Measurements from ENCODE around the gene DIAPH1. TPM values are rescaled to one million over a fixed set of nuclear protein-coding genes. Genes with fewer than 3 reads are reported as not detected.
A peak's percentile ranks its signal among the peaks of the same experiment; 100 is the strongest.

DIAPH1 gene
- total RNA-seq, 1 donor from 2014 or later, result 64.1 TPM

- TF ChIP-seq POLR2AphosphoS5 (IDR thresholded peaks at IDR 0.05; ENCODE audit: insufficient read depth in 1 of 2, low read depth in 1 of 2) (no peak), POLR2A (IDR thresholded peaks at IDR 0.05) (no peak)
- TF ChIP-seq, protein P1, sequence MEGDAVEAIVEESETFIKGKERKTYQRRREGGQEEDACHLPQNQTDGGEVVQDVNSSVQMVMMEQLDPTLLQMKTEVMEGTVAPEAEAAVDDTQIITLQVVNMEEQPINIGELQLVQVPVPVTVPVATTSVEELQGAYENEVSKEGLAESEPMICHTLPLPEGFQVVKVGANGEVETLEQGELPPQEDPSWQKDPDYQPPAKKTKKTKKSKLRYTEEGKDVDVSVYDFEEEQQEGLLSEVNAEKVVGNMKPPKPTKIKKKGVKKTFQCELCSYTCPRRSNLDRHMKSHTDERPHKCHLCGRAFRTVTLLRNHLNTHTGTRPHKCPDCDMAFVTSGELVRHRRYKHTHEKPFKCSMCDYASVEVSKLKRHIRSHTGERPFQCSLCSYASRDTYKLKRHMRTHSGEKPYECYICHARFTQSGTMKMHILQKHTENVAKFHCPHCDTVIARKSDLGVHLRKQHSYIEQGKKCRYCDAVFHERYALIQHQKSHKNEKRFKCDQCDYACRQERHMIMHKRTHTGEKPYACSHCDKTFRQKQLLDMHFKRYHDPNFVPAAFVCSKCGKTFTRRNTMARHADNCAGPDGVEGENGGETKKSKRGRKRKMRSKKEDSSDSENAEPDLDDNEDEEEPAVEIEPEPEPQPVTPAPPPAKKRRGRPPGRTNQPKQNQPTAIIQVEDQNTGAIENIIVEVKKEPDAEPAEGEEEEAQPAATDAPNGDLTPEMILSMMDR (IDR thresholded peaks at IDR 0.05), result no peak
- Histone ChIP-seq H3K36me3 (peaks cover 0 to 21% of the 10 kb centered on the region in 2 donors), H3K27me3 (no peaks in the 10 kb centered on the region), H3K27ac (peak overlapping the region; percentile 68), H3K4me1 (peaks cover 20% of the 10 kb centered on the region), H3K4me3 (peak overlapping the region; percentile 57 to 61), H3K9me3 (no peaks in the 10 kb centered on the region)
- intact Hi-C loops (cut with DNase I), result no loop called here
- DNase-seq (ENCODE audit: extremely low spot score in 2 of 2), result no peak
These were observed 32.9 kb upstream of the DIAPH1 start for GRCh38 chr5:141651728-141652105.

- intact Hi-C loops (cut with DNase I), result no loop called here
- TF ChIP-seq POLR2A (IDR thresholded peaks at IDR 0.05), result no peak
- TF ChIP-seq, protein P1 (IDR thresholded peaks at IDR 0.05), result no peak
- TF ChIP-seq POLR2AphosphoS5 (IDR thresholded peaks at IDR 0.05; ENCODE audit: insufficient read depth in 1 of 2, low read depth in 1 of 2), result peak; percentile 38 to 78
These were observed 32.3 kb upstream of the DIAPH1 start, which contains the start of gene FCHSD1 for GRCh38 chr5:141650851-141651727. FCHSD1 (minus strand) TSS chr5:141651418; CDS start chr5:141651368, 50 bp downstream.

DNA sequence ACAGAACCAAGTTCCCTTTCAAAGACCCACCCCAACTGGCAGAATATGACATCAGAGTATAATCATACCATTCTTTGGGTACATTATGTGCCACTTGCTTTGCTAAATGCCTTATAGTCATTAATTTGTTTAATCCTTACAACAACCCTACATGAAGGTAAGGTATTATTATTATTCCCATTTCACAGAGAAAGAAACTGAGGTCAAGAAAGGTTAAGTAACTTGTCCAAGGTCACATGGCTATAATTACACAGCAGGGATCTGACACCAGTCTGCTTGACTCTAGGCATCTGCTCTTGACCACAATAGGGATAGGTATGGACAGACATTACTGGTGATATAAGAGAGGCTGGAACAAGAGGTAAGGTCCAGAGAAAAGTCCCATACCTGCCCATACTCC is 31.2 kb upstream of the DIAPH1 start:
- Histone ChIP-seq H3K4me1 (peaks cover 20% of the 10 kb centered on the region), H3K27me3 (no peaks in the 10 kb centered on the region)

More at GRCh38 chr5:141650851-141651727, 32.3 kb upstream of the DIAPH1 start, which contains the start of gene FCHSD1:
- Histone ChIP-seq H3K36me3 (peaks cover 0 to 16% of the 10 kb centered on the region in 2 donors), H3K27ac (peak within 1 kb of the TSS; percentile 68), H3K4me3 (peak within 1 kb of the TSS; percentile 57 to 61), H3K9me3 (no peaks in the 10 kb centered on the region), H3K27me3 (no peaks in the 10 kb centered on the region), H3K4me1 (peaks cover 20% of the 10 kb centered on the region)
- peak in 1 of 2 donors; percentile 94 for DNase-seq (ENCODE audit: extremely low spot score in 2 of 2)

GRCh38 chr5:141649056-141649688 is 30.4 kb upstream of the DIAPH1 start:
- TF ChIP-seq POLR2AphosphoS5 (IDR thresholded peaks at IDR 0.05; ENCODE audit: insufficient read depth in 1 of 2, low read depth in 1 of 2), result no peak
- no peak for TF ChIP-seq POLR2A (IDR thresholded peaks at IDR 0.05)
- TF ChIP-seq, protein P1 (IDR thresholded peaks at IDR 0.05), result no peak
- no peak for DNase-seq (ENCODE audit: extremely low spot score in 2 of 2)
- H3K36me3 ChIP-seq, result peaks cover 0 to 19% of the 10 kb centered on the region in 2 donors
- H3K9me3 ChIP-seq, result no peaks in the 10 kb centered on the region
- no peak overlapping the region for H3K27ac ChIP-seq
- peaks cover 20% of the 10 kb centered on the region for H3K4me1 ChIP-seq
- H3K4me3 ChIP-seq, result no peak overlapping the region
- H3K27me3 ChIP-seq, result no peaks in the 10 kb centered on the region
- intact Hi-C loops (cut with DNase I), result no loop called here

More for the DNA sequence above, 31.2 kb upstream of the DIAPH1 start:
- no peak overlapping the region for H3K4me3 ChIP-seq
- DNase-seq (ENCODE audit: extremely low spot score in 2 of 2), result no peak
- H3K36me3 ChIP-seq, result peaks cover 0 to 11% of the 10 kb centered on the region in 2 donors
- no peak overlapping the region for H3K27ac ChIP-seq
- no peak for TF ChIP-seq POLR2A (IDR thresholded peaks at IDR 0.05)
- no peak for TF ChIP-seq POLR2AphosphoS5 (IDR thresholded peaks at IDR 0.05; ENCODE audit: insufficient read depth in 1 of 2, low read depth in 1 of 2)
- TF ChIP-seq, protein P1 (IDR thresholded peaks at IDR 0.05), result no peak
- intact Hi-C loops (cut with DNase I), result no loop called here
- no peaks in the 10 kb centered on the region for H3K9me3 ChIP-seq

Data from vagina (tissue), 2 donors.